Astrocyte of the spinal cord (primary cell): ENCODE results near the gene IGLL5.

Experiments
- DNase-seq: peaks from one replicate; pipeline ENCODE4 v3.0.0; 2011; ENCODE audit warnings: low read depth, low spot score
- H3K4me3 ChIP-seq: 2 replicates; pipeline ENCODE4 v1.5.1; 2011; ENCODE audit warnings: low read depth, mild to moderate bottlenecking, low read length, moderate library complexity
- in situ Hi-C: cut with HindIII; loops from 2 replicates; pipeline ENCODE4 v1.10.0; 2017; ENCODE audit warnings: low sequenced_read_pairs
- TF ChIP-seq, protein P1 (sequence below): IDR thresholded peaks from 2 replicates; pipeline ENCODE4 v1.5.1; 2012; ENCODE audit warnings: low read depth, mild to moderate bottlenecking, low read length, inconsistent platforms

Gene IGLL5

DNA sequence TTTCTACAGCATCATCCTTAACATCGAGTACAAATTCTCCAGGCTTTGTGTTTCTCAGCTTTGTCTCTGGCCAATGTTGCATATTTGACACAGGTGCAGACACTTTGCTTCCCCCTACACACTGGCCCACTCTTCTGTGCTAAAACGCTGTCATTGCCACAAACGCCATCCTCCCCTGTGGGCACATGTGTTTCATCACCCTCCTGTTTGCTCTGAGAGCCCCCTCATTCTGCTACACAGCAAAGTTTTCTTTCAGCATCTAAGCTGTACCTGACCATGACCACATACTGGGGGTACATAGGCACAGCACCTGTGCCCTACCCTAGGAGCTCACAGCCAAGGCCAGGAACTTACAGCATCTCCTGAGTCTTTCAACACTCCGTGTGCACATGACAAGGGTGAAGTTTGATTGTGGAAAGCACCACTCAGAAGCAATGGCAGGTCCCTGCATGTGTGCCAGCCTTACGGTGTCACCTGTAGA lies 7.9 kb upstream of the IGLL5 start:
- no peak for DNase-seq
- TF ChIP-seq, protein P1, sequence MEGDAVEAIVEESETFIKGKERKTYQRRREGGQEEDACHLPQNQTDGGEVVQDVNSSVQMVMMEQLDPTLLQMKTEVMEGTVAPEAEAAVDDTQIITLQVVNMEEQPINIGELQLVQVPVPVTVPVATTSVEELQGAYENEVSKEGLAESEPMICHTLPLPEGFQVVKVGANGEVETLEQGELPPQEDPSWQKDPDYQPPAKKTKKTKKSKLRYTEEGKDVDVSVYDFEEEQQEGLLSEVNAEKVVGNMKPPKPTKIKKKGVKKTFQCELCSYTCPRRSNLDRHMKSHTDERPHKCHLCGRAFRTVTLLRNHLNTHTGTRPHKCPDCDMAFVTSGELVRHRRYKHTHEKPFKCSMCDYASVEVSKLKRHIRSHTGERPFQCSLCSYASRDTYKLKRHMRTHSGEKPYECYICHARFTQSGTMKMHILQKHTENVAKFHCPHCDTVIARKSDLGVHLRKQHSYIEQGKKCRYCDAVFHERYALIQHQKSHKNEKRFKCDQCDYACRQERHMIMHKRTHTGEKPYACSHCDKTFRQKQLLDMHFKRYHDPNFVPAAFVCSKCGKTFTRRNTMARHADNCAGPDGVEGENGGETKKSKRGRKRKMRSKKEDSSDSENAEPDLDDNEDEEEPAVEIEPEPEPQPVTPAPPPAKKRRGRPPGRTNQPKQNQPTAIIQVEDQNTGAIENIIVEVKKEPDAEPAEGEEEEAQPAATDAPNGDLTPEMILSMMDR, result no peak
- in situ Hi-C loops, result no loop called here
- no peak overlapping the region for H3K4me3 ChIP-seq

DNA sequence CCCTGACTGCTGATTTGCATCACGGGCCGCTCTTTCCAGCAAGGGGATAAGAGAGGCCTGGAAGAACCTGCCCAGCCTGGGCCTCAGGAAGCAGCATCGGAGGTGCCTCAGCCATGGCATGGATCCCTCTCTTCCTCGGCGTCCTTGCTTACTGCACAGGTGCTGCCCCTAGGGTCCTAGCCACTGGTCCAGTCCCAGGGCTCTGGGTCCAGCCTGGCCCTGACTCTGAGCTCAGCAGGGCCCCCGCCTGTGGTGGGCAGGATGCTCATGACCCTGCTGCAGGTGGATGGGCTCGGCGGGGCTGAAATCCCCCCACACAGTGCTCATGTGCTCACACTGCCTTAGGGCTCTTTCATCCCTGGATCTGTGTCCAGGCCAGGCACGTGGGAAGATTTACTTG lies 7.0 kb upstream of the IGLL5 start:
- in situ Hi-C loops, result no loop called here
- no peak overlapping the region for H3K4me3 ChIP-seq
- no peak for DNase-seq
- TF ChIP-seq, protein P1, result no peak

DNA sequence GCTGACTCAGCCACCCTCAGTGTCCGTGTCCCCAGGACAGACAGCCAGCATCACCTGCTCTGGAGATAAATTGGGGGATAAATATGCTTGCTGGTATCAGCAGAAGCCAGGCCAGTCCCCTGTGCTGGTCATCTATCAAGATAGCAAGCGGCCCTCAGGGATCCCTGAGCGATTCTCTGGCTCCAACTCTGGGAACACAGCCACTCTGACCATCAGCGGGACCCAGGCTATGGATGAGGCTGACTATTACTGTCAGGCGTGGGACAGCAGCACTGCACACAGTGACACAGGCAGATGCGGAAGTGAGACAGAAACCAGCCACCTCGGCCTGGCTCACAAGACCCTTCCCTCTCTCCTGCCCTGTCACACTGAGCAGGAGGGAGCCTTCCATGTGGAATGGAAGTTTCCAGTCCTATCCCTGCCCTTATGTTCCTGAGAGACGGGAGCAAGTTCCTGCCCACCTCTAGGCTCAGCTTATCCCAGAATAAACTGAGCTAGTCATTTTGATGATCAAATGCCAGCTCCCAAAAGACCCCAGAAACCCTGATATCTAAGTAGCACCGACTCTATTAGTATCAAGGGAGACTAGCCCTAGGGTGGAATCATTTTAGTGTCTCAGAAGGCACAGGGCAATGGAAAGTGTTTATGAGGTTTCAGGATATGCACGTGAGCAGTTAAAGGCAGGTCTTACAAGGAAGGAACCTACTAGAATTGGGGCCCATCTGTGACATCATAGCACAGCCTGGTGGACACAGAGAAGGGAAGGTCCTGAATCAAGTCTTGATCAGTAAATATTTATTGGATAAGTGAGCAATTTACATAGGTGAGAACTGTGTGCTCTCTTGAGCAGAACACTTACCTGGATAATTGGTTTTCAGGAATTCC lies 6.3 kb upstream of the IGLL5 start:
- in situ Hi-C loops, result no loop called here
- TF ChIP-seq, protein P1, result no peak
- DNase-seq, result no peak
- H3K4me3 ChIP-seq, result no peak overlapping the region

DNA sequence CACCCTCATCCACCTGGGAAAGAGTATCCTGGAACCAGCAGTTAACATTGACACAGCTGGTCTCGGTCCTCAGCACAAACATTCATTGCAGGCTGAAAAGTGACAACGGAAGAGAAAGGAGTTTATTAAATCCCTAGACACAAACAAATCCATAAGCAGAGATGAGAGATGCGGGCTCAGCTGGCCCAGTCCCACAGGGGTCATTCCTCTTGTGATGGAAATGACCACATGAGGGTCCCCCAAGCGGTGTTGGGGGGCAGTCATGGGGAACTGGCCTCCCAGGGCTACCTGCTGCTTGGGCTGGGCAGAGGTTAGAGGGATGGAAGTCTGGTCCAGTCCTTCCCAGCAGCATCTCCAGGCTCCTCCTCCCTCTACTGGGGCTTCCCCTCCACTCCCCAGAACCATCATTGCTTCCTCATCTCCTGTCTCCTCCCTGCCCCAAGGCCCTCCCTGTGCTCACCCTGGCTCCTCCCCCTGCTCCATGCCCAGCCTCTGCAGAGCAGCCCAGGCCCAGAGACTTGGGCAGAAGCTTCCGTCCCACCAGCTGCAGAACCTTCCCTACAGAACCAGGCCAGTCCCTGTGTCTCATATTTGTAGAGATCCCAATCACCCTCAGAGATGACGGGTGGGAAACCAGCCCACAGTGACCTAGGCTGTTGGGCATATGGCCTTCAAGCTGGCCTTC lies 5.4 kb upstream of the IGLL5 start:
- DNase-seq, result no peak
- no peak overlapping the region for H3K4me3 ChIP-seq
- in situ Hi-C loops, result no loop called here
- TF ChIP-seq, protein P1, result no peak

DNA sequence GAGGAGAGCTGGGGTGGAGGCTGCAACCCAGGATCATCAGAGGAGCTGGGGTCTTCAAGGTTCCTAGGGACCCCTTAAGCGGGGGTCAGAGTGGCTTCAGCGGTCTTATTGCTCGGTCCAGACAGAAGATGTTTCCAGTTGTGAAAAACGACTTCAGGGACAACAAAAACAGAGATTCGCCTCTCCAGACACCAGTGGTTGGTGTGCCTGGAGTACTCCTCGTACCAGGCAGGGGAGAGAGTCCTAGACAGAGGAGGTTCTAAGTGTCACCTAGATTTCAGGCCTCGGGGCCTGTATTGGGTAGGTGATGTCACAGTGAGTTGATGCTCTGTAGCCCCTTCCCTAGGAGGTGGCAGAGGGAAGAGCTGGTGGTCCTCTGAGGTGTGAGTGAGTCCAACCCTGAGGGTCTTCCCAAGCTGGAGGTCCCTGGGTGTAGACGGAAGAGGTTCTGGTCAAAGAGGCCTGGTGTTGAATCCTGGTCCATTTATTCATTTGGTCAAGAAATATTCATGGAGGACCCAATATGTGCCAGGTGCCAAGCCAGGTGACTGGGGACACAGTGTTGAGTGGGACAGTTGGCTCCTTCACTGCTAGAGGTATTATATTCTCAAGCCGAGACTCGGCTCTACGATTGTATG lies 4.4 kb upstream of the IGLL5 start:
- in situ Hi-C loops, result no loop called here
- TF ChIP-seq, protein P1, result no peak
- H3K4me3 ChIP-seq, result no peak overlapping the region
- DNase-seq, result no peak
